HG03442 (cell line): Measurements from ENCODE around the gene INF2.
"Not testable (repeated sequence)": the region's sequence is repeated elsewhere in the genome, so short reads cannot be mapped to it uniquely, and the experiment has no call there.

Experiments used
- ATAC-seq: cut with Tn5 transposase; IDR thresholded peaks from one replicate; pipeline ENCODE4 v1.9.1; 2021; ENCODE audit warnings: mild to moderate bottlenecking, moderate library complexity; ENCODE audit not compliant: unreplicated experiment

INF2 gene

GRCh38 chr14:104749111-104749649 lies 59.8 kb downstream of the INF2 start:
- ATAC-seq, result no peak

- ATAC-seq, result no peak
Measured at GRCh38 chr14:104750056-104750752, 60.8 kb downstream of the INF2 start.

GRCh38 chr14:104750753-104751057 lies 61.3 kb downstream of the INF2 start:
- not testable (repeated sequence) for ATAC-seq

- no peak for ATAC-seq
Measured at GRCh38 chr14:104751539-104752422, 62.4 kb downstream of the INF2 start.

GRCh38 chr14:104752423-104752734 lies 63.0 kb downstream of the INF2 start:
- no peak for ATAC-seq

GRCh38 chr14:104752735-104753527 lies 63.5 kb downstream of the INF2 start, which contains the start of gene SIVA1:
Gene SIVA1, plus strand, starts transcription at chr14:104753147. Its CDS starts 55 bp downstream, at chr14:104753202.
- peak; percentile 81 for ATAC-seq

GRCh38 chr14:104753528-104754212 lies 64.3 kb downstream of the INF2 start:
- ATAC-seq, result no peak

GRCh38 chr14:104754213-104754851 lies 64.9 kb downstream of the INF2 start:
- no peak for ATAC-seq

GRCh38 chr14:104755621-104756020 lies 66.2 kb downstream of the INF2 start:
- no peak for ATAC-seq

- ATAC-seq, result no peak
Measured at GRCh38 chr14:104756477-104757237, 67.2 kb downstream of the INF2 start.

- ATAC-seq, result no peak
Measured at GRCh38 chr14:104757238-104757585, 67.8 kb downstream of the INF2 start.

- no peak for ATAC-seq
Measured at GRCh38 chr14:104757681-104758392, 68.4 kb downstream of the INF2 start.

GRCh38 chr14:104758981-104759969 lies 69.9 kb downstream of the INF2 start:
- no peak for ATAC-seq

GRCh38 chr14:104765517-104765916 lies 76.1 kb downstream of the INF2 start:
- no peak for ATAC-seq

- ATAC-seq, result no peak
Measured at GRCh38 chr14:104766256-104766862, 76.9 kb downstream of the INF2 start.

- ATAC-seq, result no peak
Measured at GRCh38 chr14:104766863-104767633, 77.6 kb downstream of the INF2 start.

- no peak for ATAC-seq
Measured at GRCh38 chr14:104767634-104767918, 78.2 kb downstream of the INF2 start.
